Thyroid gland (tissue), 4 donors: ENCODE measurements around the gene DISC1.

Source experiments
- POLR2A ChIP-seq, 2 donors: fragments of 450-650 bp; IDR thresholded peaks; one replicate each; pipeline ENCODE4 v1.6.1; 2017; ENCODE audit warnings: antibody characterized with exemption in 2 of 2, mild to moderate bottlenecking in 2 of 2, moderate library complexity in 1 of 2
- TF ChIP-seq, protein P1 (sequence below), 6 experiments: fragments of 200-600 bp in 3 of 6; fragments of 450-650 bp in 3 of 6; sonication (generic) in 3 of 6; IDR thresholded peaks; one replicate each; pipeline ENCODE4 v1.5.1; 2016 to 2019; ENCODE audit warnings: antibody characterized with exemption in 6 of 6, mild to moderate bottlenecking in 2 of 6, inconsistent platforms in 1 of 6, moderate library complexity in 1 of 6

DNA sequence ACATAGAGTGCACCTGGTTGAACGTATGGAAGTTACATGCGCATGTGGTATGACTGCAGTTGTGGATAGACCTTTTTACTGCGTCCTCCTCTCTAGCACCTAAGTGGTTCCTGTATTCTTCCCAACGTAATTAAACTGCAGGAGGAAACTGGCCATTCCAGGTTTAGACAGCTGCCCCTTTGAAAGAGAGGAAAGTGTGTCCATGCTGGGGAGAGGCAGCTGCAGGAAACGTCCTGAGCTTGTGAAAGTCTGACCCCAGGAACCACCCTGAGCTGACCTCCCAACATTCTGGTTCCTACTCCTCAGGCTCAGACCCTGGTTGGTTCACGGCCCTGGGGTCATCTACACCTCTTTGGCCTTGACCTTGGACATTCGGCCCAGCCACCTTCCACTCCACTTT, 309.3 kb downstream of the DISC1 start:
- TF ChIP-seq, protein P1, sequence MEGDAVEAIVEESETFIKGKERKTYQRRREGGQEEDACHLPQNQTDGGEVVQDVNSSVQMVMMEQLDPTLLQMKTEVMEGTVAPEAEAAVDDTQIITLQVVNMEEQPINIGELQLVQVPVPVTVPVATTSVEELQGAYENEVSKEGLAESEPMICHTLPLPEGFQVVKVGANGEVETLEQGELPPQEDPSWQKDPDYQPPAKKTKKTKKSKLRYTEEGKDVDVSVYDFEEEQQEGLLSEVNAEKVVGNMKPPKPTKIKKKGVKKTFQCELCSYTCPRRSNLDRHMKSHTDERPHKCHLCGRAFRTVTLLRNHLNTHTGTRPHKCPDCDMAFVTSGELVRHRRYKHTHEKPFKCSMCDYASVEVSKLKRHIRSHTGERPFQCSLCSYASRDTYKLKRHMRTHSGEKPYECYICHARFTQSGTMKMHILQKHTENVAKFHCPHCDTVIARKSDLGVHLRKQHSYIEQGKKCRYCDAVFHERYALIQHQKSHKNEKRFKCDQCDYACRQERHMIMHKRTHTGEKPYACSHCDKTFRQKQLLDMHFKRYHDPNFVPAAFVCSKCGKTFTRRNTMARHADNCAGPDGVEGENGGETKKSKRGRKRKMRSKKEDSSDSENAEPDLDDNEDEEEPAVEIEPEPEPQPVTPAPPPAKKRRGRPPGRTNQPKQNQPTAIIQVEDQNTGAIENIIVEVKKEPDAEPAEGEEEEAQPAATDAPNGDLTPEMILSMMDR (IDR thresholded peaks at IDR 0.05): no peak
- no peak for TF ChIP-seq POLR2A (IDR thresholded peaks at IDR 0.05)
